NT2/D1 (cell line): ENCODE results near the gene KRT81.

ENCODE experiments used
- DNase-seq: peaks from one replicate; pipeline ENCODE4 v3.0.0-alpha.2; 2011; ENCODE audit warnings: low read depth, low spot score
- H3K27me3 ChIP-seq: 2 replicates; pipeline ENCODE4 v1.6.0; 2011; ENCODE audit warnings: mild to moderate bottlenecking; ENCODE audit not compliant: insufficient read length, insufficient read depth
- H3K36me3 ChIP-seq: 2 replicates; pipeline ENCODE4 v1.6.1; 2011; ENCODE audit warnings: mild to moderate bottlenecking, low read length, mixed read lengths; ENCODE audit not compliant: insufficient read depth, insufficient read length
- H3K4me1 ChIP-seq: 2 replicates; pipeline ENCODE4 v1.5.1; 2011; ENCODE audit not compliant: insufficient read depth, insufficient read length
- H3K4me3 ChIP-seq: 2 replicates; pipeline ENCODE4 v1.5.1; 2011; ENCODE audit warnings: low read depth; ENCODE audit not compliant: insufficient read length
- H3K9ac ChIP-seq: 2 replicates; pipeline ENCODE4 v1.6.0; 2011; ENCODE audit warnings: low read depth; ENCODE audit not compliant: insufficient read length
- H3K9me3 ChIP-seq: 2 replicates; pipeline ENCODE4 v1.5.1; 2011; ENCODE audit warnings: mild to moderate bottlenecking, low read length; ENCODE audit not compliant: insufficient read depth
- SUZ12 ChIP-seq: IDR thresholded peaks from 2 replicates; pipeline ENCODE4 v1.6.1; 2011; ENCODE audit not compliant: insufficient read length, insufficient read depth; ENCODE audit errors: extremely low read depth
- YY1 ChIP-seq: IDR thresholded peaks from 2 replicates; pipeline ENCODE4 v1.6.1; 2011; ENCODE audit not compliant: insufficient read length, insufficient read depth
- ZNF274 ChIP-seq: IDR thresholded peaks from 2 replicates; pipeline ENCODE4 v1.6.1; 2011; ENCODE audit warnings: mild to moderate bottlenecking, low read depth, low read length

KRT81 gene

DNA sequence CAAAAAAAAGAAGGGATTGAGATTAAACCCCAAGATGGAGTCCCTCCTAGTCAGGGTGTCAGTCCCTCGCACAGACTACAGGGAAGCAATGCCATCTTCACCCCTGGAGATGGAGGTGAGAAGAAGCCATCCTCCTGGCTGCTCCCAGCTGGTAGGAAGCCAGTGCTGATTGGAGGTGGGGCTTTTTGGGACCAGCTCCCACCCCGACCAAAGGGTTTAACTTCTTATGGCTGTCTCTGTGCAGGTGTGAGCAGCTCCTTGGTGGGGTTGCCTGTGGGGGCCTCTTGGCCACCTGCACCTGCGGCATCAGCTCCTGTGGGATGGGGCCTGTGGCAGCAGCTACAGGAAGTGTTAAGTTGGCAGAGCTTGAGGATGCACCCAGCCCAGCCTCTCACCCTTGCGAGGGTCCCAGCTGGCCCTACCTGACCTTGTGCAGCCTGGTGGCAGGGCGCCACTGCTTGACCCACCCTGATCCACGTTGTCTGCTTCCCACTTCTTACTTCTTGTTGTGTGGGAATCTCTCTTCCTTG lies 20.7 kb downstream of the KRT81 start:
- no peak for TF ChIP-seq YY1
- no peak for TF ChIP-seq ZNF274
- TF ChIP-seq SUZ12 = no peak
- DNase-seq = no peak
- Histone ChIP-seq H3K9ac (no peak overlapping the region), H3K36me3 (no peaks in the 10 kb centered on the region), H3K9me3 (no peaks in the 10 kb centered on the region), H3K27me3 (no peaks in the 10 kb centered on the region), H3K4me3 (no peak overlapping the region), H3K4me1 (no peaks in the 10 kb centered on the region)

DNA sequence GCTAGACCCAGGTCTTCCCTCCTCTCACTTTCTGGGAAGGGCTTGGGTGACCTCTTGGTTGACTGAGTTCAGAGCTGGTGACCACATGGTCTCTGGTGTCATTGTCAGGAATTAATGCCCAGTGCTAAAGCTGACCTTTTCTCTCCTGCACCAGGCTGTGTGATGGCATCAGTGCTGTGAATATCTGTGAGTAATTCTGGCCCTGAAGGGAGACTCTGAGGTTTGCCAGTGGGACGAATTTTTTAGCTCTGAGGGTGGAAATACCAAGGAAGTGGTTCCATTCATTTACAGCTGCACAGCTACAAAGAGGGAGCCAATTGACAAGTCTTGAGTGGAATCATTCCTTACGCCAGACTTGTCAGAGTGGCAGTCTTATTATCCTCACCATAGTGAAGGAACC lies 23.1 kb downstream of the KRT81 start:
- Histone ChIP-seq H3K9me3 (peaks cover 2% of the 10 kb centered on the region; the same call in 1 of the 2 replicates), H3K27me3 (no peaks in the 10 kb centered on the region), H3K36me3 (no peaks in the 10 kb centered on the region), H3K4me1 (no peaks in the 10 kb centered on the region), H3K4me3 (no peak overlapping the region), H3K9ac (no peak overlapping the region)
- DNase-seq = no peak
- TF ChIP-seq YY1 (no peak), SUZ12 (no peak), ZNF274 (no peak)

- H3K9ac ChIP-seq = no peak overlapping the region
- H3K4me3 ChIP-seq = no peak overlapping the region
- H3K4me1 ChIP-seq = no peaks in the 10 kb centered on the region
- no peak for DNase-seq
- no peaks in the 10 kb centered on the region for H3K36me3 ChIP-seq
- H3K27me3 ChIP-seq = no peaks in the 10 kb centered on the region
- peaks cover 7% of the 10 kb centered on the region; the same call in 1 of the 2 replicates for H3K9me3 ChIP-seq
- no peak for TF ChIP-seq SUZ12
- no peak for TF ChIP-seq YY1
- TF ChIP-seq ZNF274 = no peak
Observed at GRCh38 chr12:52267699-52268098, 23.6 kb downstream of the KRT81 start.

- Histone ChIP-seq H3K4me3 (no peak overlapping the region), H3K27me3 (no peaks in the 10 kb centered on the region), H3K4me1 (no peaks in the 10 kb centered on the region), H3K36me3 (no peaks in the 10 kb centered on the region), H3K9ac (no peak overlapping the region), H3K9me3 (peaks cover 12% of the 10 kb centered on the region; the same call in 1 of the 2 replicates)
- DNase-seq = no peak
- no peak for TF ChIP-seq YY1
- TF ChIP-seq ZNF274 = no peak
- TF ChIP-seq SUZ12 = no peak
Observed at GRCh38 chr12:52267266-52267665, 24.1 kb downstream of the KRT81 start.

- no peaks in the 10 kb centered on the region for H3K36me3 ChIP-seq
- peaks cover 2% of the 10 kb centered on the region for H3K4me1 ChIP-seq
- TF ChIP-seq YY1 = no peak
- no peak for TF ChIP-seq SUZ12
- no peak for TF ChIP-seq ZNF274
Observed at GRCh38 chr12:52266514-52266913, 24.8 kb downstream of the KRT81 start.

DNA sequence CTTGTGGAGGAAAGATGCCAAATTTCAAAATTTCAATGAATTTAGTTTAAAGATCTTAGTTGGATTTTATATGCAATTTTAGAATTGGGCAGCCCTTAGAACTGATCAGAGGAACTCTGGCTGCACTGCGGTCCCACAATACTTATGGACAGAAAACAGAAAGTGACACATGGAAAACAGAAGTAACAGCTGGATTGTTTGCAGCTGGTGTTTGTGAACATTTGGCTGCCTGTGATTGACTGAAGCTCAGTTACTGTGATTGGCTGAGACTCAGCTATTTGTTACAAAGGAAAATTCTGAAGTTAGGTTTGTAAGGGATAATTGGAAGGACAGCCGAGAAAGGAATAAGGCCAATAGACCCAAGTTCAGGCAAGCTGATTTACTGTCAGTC lies 26.9 kb downstream of the KRT81 start:
- Histone ChIP-seq H3K9me3 (peaks cover 32% of the 10 kb centered on the region; the same call in 1 of the 2 replicates), H3K27me3 (no peaks in the 10 kb centered on the region), H3K36me3 (no peaks in the 10 kb centered on the region), H3K4me1 (peaks cover 7% of the 10 kb centered on the region), H3K9ac (no peak overlapping the region), H3K4me3 (no peak overlapping the region)
- TF ChIP-seq SUZ12 (no peak), YY1 (no peak), ZNF274 (no peak)
- no peak for DNase-seq

More at GRCh38 chr12:52266514-52266913, 24.8 kb downstream of the KRT81 start:
- Histone ChIP-seq H3K4me3 (no peak overlapping the region), H3K27me3 (no peaks in the 10 kb centered on the region), H3K9ac (no peak overlapping the region), H3K9me3 (peaks cover 19% of the 10 kb centered on the region; the same call in 1 of the 2 replicates)
- DNase-seq = no peak

DNA sequence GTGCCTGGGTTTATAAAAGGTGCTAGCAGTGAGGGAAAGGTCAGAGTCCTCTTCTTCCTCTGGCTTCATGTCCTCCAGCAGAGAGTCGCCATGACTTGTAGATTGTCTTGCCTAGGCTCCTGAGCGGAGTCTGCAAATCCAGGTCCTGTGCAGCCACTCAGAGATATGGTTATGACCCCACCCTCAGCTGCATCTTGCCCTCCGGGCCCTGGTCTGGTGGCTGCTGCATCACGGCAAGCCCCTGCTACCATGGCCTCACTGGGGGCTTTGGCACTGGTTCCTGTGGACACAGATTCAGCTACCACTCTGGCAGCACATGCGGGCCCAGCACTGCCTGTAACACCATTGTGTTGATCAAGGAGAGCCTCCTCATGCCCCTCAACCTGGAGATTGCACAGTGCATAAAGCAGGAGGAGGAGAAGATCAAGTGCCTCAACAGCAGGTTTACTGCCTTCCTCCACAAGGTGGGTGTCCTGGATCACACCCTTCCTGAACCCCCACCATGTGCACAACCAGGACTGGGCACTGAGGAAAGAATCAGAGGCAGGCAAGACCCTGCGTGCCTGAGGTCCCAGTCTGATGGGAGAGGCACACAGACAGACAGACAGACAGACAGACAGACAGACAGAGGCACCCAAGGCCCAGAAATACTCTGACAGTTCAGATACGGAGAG lies 27.4 kb downstream of the KRT81 start:
- no peak overlapping the region for H3K9ac ChIP-seq
- H3K4me1 ChIP-seq = peaks cover 7% of the 10 kb centered on the region
- H3K36me3 ChIP-seq = no peaks in the 10 kb centered on the region
- H3K4me3 ChIP-seq = no peak overlapping the region
- DNase-seq = no peak
- no peaks in the 10 kb centered on the region for H3K27me3 ChIP-seq
- TF ChIP-seq YY1 = no peak
- TF ChIP-seq SUZ12 = no peak
- no peak for TF ChIP-seq ZNF274
- H3K9me3 ChIP-seq = peaks cover 36% of the 10 kb centered on the region; the same call in 1 of the 2 replicates
